Osteocyte (in vitro differentiated cells): ENCODE measurements around the gene SORT1. TPM values are rescaled to one million over a fixed set of nuclear protein-coding genes. Genes with fewer than 3 reads are reported as not detected.

Experiments used
- DNase-seq: peaks from one replicate; pipeline ENCODE4 v3.0.0; 2021; ENCODE audit warnings: mixed read lengths; ENCODE audit not compliant: unreplicated experiment; ENCODE audit errors: extremely low spot score
- H3K27ac Mint-ChIP-seq: one replicate; pipeline ENCODE4 v1.8.0; 2021; ENCODE audit warnings: mild to moderate bottlenecking, mixed read lengths; ENCODE audit not compliant: unreplicated experiment
- H3K27me3 Mint-ChIP-seq: one replicate; pipeline ENCODE4 v1.8.0; 2021; ENCODE audit warnings: mixed read lengths; ENCODE audit not compliant: unreplicated experiment
- H3K36me3 Mint-ChIP-seq: one replicate; pipeline ENCODE4 v1.8.0; 2021; ENCODE audit warnings: mixed read lengths; ENCODE audit not compliant: unreplicated experiment
- H3K4me1 Mint-ChIP-seq: one replicate; pipeline ENCODE4 v1.8.0; 2021; ENCODE audit warnings: mixed read lengths; ENCODE audit not compliant: unreplicated experiment
- H3K4me3 Mint-ChIP-seq: one replicate; pipeline ENCODE4 v1.8.0; 2021; ENCODE audit warnings: mild to moderate bottlenecking, moderate library complexity, mixed read lengths; ENCODE audit not compliant: unreplicated experiment
- H3K9me3 Mint-ChIP-seq: one replicate; pipeline ENCODE4 v1.8.0; 2021; ENCODE audit warnings: mixed read lengths; ENCODE audit not compliant: unreplicated experiment
- CTCF ChIP-seq: fragments of 200-600 bp; sonication (generic); IDR thresholded peaks from 2 replicates; pipeline ENCODE4 v1.5.0; 2021; ENCODE audit warnings: antibody characterized with exemption, mild to moderate bottlenecking, moderate library complexity
- total RNA-seq: library from RNA; stranded (reverse); gene quantifications from 2 replicates; pipeline ENCODE4 v1.2.1, GENCODE V29; 2021

The SORT1 gene
- total RNA-seq, 1 donor from 2014 or later = 71.4 TPM

- no peak overlapping the region for H3K4me3 Mint-ChIP-seq
- DNase-seq = no peak
- H3K9me3 Mint-ChIP-seq = no peaks in the 10 kb centered on the region
- no peak for TF ChIP-seq CTCF
- peaks cover 6% of the 10 kb centered on the region for H3K4me1 Mint-ChIP-seq
- H3K27ac Mint-ChIP-seq = no peak overlapping the region
- peaks cover 44% of the 10 kb centered on the region for H3K36me3 Mint-ChIP-seq
- H3K27me3 Mint-ChIP-seq = no peaks in the 10 kb centered on the region
Observed at GRCh38 chr1:109314795-109315194, 82.9 kb downstream of the SORT1 start.

GRCh38 chr1:109312978-109313775 is 84.5 kb downstream of the SORT1 start:
- no peak overlapping the region for H3K27ac Mint-ChIP-seq
- peaks cover 41% of the 10 kb centered on the region for H3K36me3 Mint-ChIP-seq
- H3K4me1 Mint-ChIP-seq = peaks cover 6% of the 10 kb centered on the region
- no peak overlapping the region for H3K4me3 Mint-ChIP-seq
- H3K9me3 Mint-ChIP-seq = no peaks in the 10 kb centered on the region
- TF ChIP-seq CTCF = no peak
- no peak for DNase-seq
- H3K27me3 Mint-ChIP-seq = no peaks in the 10 kb centered on the region

- Mint-ChIP-seq H3K27ac (no peak overlapping the region), H3K4me3 (no peak overlapping the region), H3K9me3 (no peaks in the 10 kb centered on the region), H3K4me1 (peaks cover 7% of the 10 kb centered on the region), H3K27me3 (no peaks in the 10 kb centered on the region), H3K36me3 (peaks cover 39% of the 10 kb centered on the region)
- no peak for DNase-seq
- no peak for TF ChIP-seq CTCF
Observed at GRCh38 chr1:109312246-109312645, 85.5 kb downstream of the SORT1 start.

GRCh38 chr1:109309347-109309746 is 88.4 kb downstream of the SORT1 start:
- no peak overlapping the region for H3K27ac Mint-ChIP-seq
- TF ChIP-seq CTCF = no peak
- DNase-seq = no peak
- H3K4me1 Mint-ChIP-seq = peaks cover 13% of the 10 kb centered on the region
- H3K4me3 Mint-ChIP-seq = no peak overlapping the region
- H3K27me3 Mint-ChIP-seq = no peaks in the 10 kb centered on the region
- H3K36me3 Mint-ChIP-seq = peaks cover 29% of the 10 kb centered on the region
- H3K9me3 Mint-ChIP-seq = no peaks in the 10 kb centered on the region

GRCh38 chr1:109307274-109308021 is 90.3 kb downstream of the SORT1 start:
- no peak overlapping the region for H3K4me3 Mint-ChIP-seq
- peaks cover 13% of the 10 kb centered on the region for H3K36me3 Mint-ChIP-seq
- H3K9me3 Mint-ChIP-seq = no peaks in the 10 kb centered on the region
- H3K4me1 Mint-ChIP-seq = peaks cover 7% of the 10 kb centered on the region
- TF ChIP-seq CTCF = no peak
- H3K27me3 Mint-ChIP-seq = no peaks in the 10 kb centered on the region
- H3K27ac Mint-ChIP-seq = no peak overlapping the region
- no peak for DNase-seq
